GM06990 (cell line): ENCODE results near the gene SLC9A8.
"Not testable (repeated sequence)": the region's sequence is repeated elsewhere in the genome, so short reads cannot be mapped to it uniquely, and the experiment has no call there.

Experiments
- DNase-seq: peaks from one replicate; pipeline ENCODE4 v3.0.0-alpha.2; 2011; ENCODE audit not compliant: insufficient read length; ENCODE audit errors: extremely low read depth
- H3K27me3 ChIP-seq: replicated peaks from 2 replicates; pipeline ENCODE4 v1.6.0; 2011; ENCODE audit warnings: low read length; ENCODE audit not compliant: control insufficient read depth, insufficient read depth
- H3K36me3 ChIP-seq: 2 replicates; pipeline ENCODE4 v1.5.1; 2011; ENCODE audit warnings: low read length; ENCODE audit not compliant: control insufficient read depth, insufficient read depth
- H3K4me3 ChIP-seq: replicated peaks from 2 replicates; pipeline ENCODE4 v1.5.1; 2011; ENCODE audit warnings: low read depth, mild to moderate bottlenecking, control low read depth, low read length
- CTCF ChIP-seq: IDR thresholded peaks from 2 replicates; pipeline ENCODE4 v1.5.1; 2011; ENCODE audit warnings: low read length, control low read depth, mild to moderate bottlenecking, inconsistent platforms; ENCODE audit not compliant: insufficient read depth, poor library complexity, severe bottlenecking

SLC9A8 gene

DNA sequence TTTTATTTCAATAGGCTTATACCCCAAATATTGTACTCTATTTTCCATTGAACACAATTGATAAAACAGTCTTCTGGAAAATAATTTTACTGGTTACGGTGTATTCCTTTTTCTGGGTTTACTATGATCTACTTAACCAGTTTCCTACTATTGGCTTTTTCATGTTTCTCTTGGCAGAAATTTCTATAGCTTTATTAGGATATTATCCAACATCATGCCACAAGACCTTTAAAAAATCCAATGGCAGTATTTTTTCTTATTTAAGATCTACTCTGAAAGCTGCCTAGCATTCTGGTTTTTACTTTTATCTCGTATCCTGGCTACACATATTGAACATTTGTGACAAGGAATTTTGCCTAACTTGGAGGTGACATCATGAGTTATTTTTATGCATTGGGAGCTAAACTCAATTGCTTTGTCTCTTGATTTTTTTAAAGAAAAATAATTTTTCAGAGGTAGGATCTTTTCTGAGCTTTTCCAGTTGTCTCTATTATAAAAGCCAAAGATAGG lies 45.5 kb downstream of the SLC9A8 start:
- peaks cover 21% of the 10 kb centered on the region for H3K36me3 ChIP-seq
- no peak for TF ChIP-seq CTCF
- no peak overlapping the region for H3K4me3 ChIP-seq
- no peaks in the 10 kb centered on the region for H3K27me3 ChIP-seq
- DNase-seq = no peak

GRCh38 chr20:49859011-49859410 lies 46.4 kb downstream of the SLC9A8 start:
- no peak for TF ChIP-seq CTCF
- Histone ChIP-seq H3K4me3 (no peak overlapping the region), H3K36me3 (peaks cover 14% of the 10 kb centered on the region), H3K27me3 (no peaks in the 10 kb centered on the region)
- DNase-seq = no peak

- DNase-seq = no peak
- no peaks in the 10 kb centered on the region for H3K27me3 ChIP-seq
- TF ChIP-seq CTCF = no peak
- H3K36me3 ChIP-seq = peaks cover 14% of the 10 kb centered on the region
- H3K4me3 ChIP-seq = no peak overlapping the region
Measured at GRCh38 chr20:49859807-49860206, 47.2 kb downstream of the SLC9A8 start.

DNA sequence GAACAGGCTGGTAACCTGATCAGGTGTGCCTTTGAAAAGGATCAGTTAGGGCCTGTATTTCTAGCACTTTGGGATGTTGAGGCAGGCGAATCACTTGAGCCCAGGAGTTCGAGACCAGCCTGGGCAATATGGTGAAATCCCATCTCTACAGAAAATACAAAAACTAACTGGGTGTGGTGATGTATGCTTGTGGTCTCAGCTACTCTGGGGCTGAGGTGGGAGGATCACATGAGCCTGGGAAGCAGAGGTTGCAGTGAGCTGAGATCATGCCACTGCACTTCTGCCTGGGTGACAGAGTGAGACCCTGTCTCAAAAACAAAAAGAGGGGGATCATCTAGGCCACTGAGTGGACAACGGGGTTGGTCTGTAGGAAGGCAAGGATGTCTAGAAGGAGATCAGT lies 48.6 kb downstream of the SLC9A8 start:
- DNase-seq, H3K36me3 ChIP-seq, H3K27me3 ChIP-seq, H3K4me3 ChIP-seq: not testable (repeated sequence)

- Histone ChIP-seq H3K36me3 (peaks cover 6% of the 10 kb centered on the region), H3K27me3 (no peaks in the 10 kb centered on the region), H3K4me3 (no peak overlapping the region)
- no peak for DNase-seq
- no peak for TF ChIP-seq CTCF
Measured at GRCh38 chr20:49862607-49863200, 50.1 kb downstream of the SLC9A8 start.

- peaks cover 6% of the 10 kb centered on the region for H3K36me3 ChIP-seq
- no peak for DNase-seq
- TF ChIP-seq CTCF = no peak
- H3K27me3 ChIP-seq = no peaks in the 10 kb centered on the region
- H3K4me3 ChIP-seq = no peak overlapping the region
Measured at GRCh38 chr20:49863666-49864065, 51.0 kb downstream of the SLC9A8 start.
